Measurements from ENCODE around the gene LAMB4.

The LAMB4 gene

DNA sequence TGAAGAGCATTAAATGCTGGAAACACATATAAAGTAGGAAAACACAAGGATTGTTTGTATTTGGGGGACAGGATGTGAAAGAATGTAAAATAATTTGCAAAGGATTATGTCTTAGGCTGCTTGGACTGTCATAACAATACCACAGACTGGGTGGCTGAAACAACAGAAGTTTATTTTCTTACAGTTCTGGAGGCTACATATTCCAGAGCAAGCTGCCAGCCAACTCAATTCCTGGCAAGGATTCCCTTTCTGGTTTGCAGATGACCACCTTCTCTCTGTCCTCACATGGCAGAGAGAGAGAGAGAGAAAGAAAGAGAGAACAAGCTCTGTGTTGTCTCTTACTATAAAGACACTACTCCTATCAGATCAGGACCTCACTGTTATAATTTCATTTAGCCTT, 8.8 kb upstream of the LAMB4 start:
- Histone ChIP-seq H3K27me3 (ENCODE audit: control insufficient read depth, insufficient read depth, low read length) (no peaks in the 10 kb centered on the region), H3K9ac (ENCODE audit: low read depth, low read length) (no peak overlapping the region), H3K4me1 (ENCODE audit: control insufficient read depth, insufficient read depth, low read length) (no peaks in the 10 kb centered on the region), H3K9me3 (ENCODE audit: control insufficient read depth, insufficient read depth, low read length) (no peaks in the 10 kb centered on the region), H3K36me3 (ENCODE audit: control insufficient read depth, insufficient read depth, low read length) (no peaks in the 10 kb centered on the region), H3K4me3 (ENCODE audit: low read depth, low read length) (no peak overlapping the region)

DNA sequence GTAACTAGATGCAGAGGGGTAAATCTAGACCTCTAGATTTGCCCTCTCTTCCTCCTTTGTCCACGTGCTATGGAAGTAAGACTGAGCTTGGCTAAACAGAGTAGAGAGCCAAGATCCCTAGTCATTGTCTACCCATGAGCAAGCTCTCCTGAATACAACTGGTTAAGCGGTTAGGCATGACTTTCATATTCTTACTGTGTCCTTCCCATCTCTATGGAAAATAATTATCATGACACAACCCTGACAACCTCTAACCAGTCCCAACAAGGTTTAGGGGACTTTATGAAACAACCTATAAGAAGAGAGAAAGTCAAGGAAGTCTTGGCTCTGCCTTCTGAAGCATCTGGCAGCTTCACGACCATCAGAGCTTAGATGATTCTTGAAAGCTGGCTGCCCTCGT, 7.8 kb upstream of the LAMB4 start:
- no peak overlapping the region for H3K9ac ChIP-seq (ENCODE audit: low read depth, low read length)

DNA sequence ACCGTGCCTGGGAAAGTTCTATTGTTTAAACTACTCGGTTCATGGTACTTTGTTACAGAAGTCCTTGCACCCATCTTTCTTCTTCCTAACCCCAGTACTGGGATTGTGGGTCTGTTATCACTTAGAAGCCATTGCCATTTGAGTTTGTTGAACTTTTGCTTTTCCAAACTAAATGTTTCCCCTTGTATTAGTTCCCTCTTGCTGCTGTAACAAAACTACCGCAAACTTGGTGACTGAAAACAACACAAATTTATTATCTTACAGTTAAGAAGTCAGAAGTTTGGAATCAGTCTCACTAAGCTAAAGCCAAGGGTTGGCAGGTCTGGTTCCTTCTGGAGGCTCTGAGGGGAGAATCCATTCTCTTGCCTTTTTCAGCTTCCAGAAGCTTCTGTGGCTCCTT, 6.9 kb upstream of the LAMB4 start:
- Histone ChIP-seq H3K4me3 (ENCODE audit: low read depth, low read length) (no peak overlapping the region), H3K27me3 (ENCODE audit: control insufficient read depth, insufficient read depth, low read length) (no peaks in the 10 kb centered on the region), H3K9ac (ENCODE audit: low read depth, low read length) (no peak overlapping the region), H3K9me3 (ENCODE audit: control insufficient read depth, insufficient read depth, low read length) (no peaks in the 10 kb centered on the region), H3K36me3 (ENCODE audit: control insufficient read depth, insufficient read depth, low read length) (no peaks in the 10 kb centered on the region), H3K4me1 (ENCODE audit: control insufficient read depth, insufficient read depth, low read length) (peaks cover 5% of the 10 kb centered on the region)

More for the DNA sequence above, 7.8 kb upstream of the LAMB4 start:
- H3K4me3 ChIP-seq (ENCODE audit: low read depth, low read length): no peak overlapping the region
- no peaks in the 10 kb centered on the region for H3K4me1 ChIP-seq (ENCODE audit: control insufficient read depth, insufficient read depth, low read length)
- H3K9me3 ChIP-seq (ENCODE audit: control insufficient read depth, insufficient read depth, low read length): no peaks in the 10 kb centered on the region
- no peaks in the 10 kb centered on the region for H3K27me3 ChIP-seq (ENCODE audit: control insufficient read depth, insufficient read depth, low read length)
- no peaks in the 10 kb centered on the region for H3K36me3 ChIP-seq (ENCODE audit: control insufficient read depth, insufficient read depth, low read length)

DNA sequence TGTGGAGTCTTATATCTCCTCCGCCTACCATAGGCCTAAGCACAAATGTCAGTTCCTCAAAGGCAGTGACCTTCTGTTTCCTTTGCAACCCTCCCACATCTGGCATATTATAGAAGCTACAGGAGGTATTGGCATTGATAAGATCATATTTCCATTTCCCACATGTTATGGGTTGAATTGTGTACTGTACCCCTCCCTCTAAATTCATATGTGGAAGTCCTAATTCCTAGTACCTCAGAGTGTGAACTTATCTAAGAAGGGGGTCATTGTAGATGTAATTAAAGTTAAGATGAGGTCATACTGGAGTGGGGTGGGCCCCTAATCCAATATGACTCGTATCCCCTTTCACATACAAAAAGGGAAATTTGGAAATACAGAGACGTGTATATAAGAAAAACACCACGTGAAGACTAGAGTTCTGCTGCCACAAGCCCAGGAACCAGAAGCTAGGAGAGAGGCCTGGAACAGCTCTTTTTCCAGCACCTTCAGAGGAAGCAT, 6.1 kb upstream of the LAMB4 start:
- H3K4me1 ChIP-seq (ENCODE audit: control insufficient read depth, insufficient read depth, low read length): peaks cover 5% of the 10 kb centered on the region
- no peaks in the 10 kb centered on the region for H3K9me3 ChIP-seq (ENCODE audit: control insufficient read depth, insufficient read depth, low read length)
- H3K4me3 ChIP-seq (ENCODE audit: low read depth, low read length): no peak overlapping the region
- no peaks in the 10 kb centered on the region for H3K27me3 ChIP-seq (ENCODE audit: control insufficient read depth, insufficient read depth, low read length)
- no peaks in the 10 kb centered on the region for H3K36me3 ChIP-seq (ENCODE audit: control insufficient read depth, insufficient read depth, low read length)
- no peak overlapping the region for H3K9ac ChIP-seq (ENCODE audit: low read depth, low read length)

DNA sequence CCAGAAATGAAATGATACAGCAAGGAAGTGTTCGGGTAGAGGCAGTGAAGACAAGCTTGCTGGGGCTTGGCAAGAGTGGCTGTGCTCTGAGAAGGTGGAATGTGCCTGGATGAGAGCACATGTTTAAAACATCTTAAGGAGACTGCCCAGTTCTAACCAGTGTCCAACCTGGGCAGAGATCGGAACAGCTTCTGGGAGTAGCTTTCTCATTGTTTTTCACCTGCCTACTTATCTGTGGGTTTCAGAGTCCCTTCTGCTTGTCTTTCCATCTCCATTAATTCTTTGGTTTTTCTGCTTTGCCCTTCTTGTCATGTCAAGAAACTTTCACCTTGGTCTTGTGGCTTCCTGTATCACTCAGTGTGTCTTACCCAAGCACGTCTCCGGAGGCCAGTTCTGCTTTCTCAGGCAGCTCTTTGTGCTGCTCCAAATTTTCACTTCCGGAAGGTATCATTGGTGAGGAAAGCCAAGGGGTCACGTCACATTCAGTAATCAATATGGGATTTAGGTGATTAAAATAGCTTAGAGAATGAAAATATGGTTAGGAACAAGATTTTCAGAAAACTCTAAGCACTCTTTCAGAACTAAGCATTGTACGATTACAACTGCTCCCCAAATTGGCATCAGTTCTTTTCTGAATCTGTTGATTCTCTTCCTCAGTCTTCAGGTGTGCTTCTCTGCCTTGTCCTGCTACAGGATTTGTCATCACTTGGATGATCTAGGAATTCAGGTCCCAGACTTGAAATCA, 5.5 kb upstream of the LAMB4 start:
- peaks cover 5% of the 10 kb centered on the region for H3K4me1 ChIP-seq (ENCODE audit: control insufficient read depth, insufficient read depth, low read length)
- H3K4me3 ChIP-seq (ENCODE audit: low read depth, low read length): no peak overlapping the region
- no peaks in the 10 kb centered on the region for H3K9me3 ChIP-seq (ENCODE audit: control insufficient read depth, insufficient read depth, low read length)
- no peaks in the 10 kb centered on the region for H3K27me3 ChIP-seq (ENCODE audit: control insufficient read depth, insufficient read depth, low read length)
- H3K9ac ChIP-seq (ENCODE audit: low read depth, low read length): no peak overlapping the region
- no peaks in the 10 kb centered on the region for H3K36me3 ChIP-seq (ENCODE audit: control insufficient read depth, insufficient read depth, low read length)

DNA sequence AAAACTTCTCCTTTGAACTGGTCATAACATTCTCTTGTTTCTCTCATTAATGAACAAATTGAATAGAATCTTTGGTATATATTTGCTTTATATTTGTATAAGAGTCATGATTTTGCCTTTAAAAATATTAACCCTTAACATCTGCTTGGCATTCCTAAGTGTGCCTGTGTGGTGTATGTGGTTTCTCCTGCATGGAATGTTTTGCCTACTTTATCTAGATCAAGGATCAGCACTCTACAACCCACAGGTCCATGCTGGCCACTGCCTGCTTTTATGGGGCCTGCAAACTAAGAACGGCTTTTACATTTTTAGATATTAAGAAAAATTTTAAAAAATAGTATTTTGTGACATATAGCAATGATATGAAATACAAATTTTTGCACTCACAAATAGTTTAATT, 4.3 kb upstream of the LAMB4 start:
- Histone ChIP-seq H3K9ac (ENCODE audit: low read depth, low read length) (no peak overlapping the region), H3K4me3 (ENCODE audit: low read depth, low read length) (no peak overlapping the region), H3K4me1 (ENCODE audit: control insufficient read depth, insufficient read depth, low read length) (peaks cover 5% of the 10 kb centered on the region), H3K9me3 (ENCODE audit: control insufficient read depth, insufficient read depth, low read length) (no peaks in the 10 kb centered on the region), H3K27me3 (ENCODE audit: control insufficient read depth, insufficient read depth, low read length) (no peaks in the 10 kb centered on the region), H3K36me3 (ENCODE audit: control insufficient read depth, insufficient read depth, low read length) (no peaks in the 10 kb centered on the region)

DNA sequence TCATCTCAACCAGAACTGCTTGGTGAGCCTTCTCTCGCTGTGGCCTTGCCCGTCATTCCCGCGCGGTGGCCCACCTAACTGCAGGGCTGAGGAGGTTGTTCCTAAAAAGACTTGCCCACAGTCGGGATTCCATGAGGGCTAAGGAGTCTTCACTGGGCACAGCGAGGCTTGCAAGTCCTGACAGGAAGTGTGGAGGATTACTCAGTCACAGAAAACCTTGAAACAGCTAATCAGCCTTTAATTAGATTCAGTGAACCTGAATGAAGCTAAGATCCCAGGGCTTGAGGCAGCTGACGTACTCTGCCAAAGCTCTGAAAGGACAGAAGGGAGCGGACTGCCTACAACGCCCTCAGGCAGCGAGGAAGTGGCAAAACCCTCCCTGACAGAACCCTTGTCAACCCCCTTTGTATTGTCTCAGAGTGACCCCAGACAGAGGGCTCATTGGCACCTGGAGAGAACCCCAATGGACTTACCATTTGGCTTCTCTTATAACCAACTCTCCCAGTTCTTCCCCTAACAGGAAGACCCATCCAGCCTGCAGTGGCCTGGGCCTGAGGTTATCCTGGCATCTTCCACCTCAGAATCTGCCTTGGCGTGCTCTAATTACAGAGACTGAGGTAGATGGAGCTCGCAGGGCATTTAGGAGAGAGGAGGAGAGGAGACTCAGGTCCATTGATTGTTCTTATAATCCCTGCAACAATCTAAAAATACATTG, 2.5 kb upstream of the LAMB4 start:
- H3K9me3 ChIP-seq (ENCODE audit: control insufficient read depth, insufficient read depth, low read length): no peaks in the 10 kb centered on the region
- no peak overlapping the region for H3K9ac ChIP-seq (ENCODE audit: low read depth, low read length)
- H3K27me3 ChIP-seq (ENCODE audit: control insufficient read depth, insufficient read depth, low read length): no peaks in the 10 kb centered on the region
- peaks cover 5% of the 10 kb centered on the region for H3K4me1 ChIP-seq (ENCODE audit: control insufficient read depth, insufficient read depth, low read length)
- H3K36me3 ChIP-seq (ENCODE audit: control insufficient read depth, insufficient read depth, low read length): no peaks in the 10 kb centered on the region
- H3K4me3 ChIP-seq (ENCODE audit: low read depth, low read length): no peak overlapping the region

DNA sequence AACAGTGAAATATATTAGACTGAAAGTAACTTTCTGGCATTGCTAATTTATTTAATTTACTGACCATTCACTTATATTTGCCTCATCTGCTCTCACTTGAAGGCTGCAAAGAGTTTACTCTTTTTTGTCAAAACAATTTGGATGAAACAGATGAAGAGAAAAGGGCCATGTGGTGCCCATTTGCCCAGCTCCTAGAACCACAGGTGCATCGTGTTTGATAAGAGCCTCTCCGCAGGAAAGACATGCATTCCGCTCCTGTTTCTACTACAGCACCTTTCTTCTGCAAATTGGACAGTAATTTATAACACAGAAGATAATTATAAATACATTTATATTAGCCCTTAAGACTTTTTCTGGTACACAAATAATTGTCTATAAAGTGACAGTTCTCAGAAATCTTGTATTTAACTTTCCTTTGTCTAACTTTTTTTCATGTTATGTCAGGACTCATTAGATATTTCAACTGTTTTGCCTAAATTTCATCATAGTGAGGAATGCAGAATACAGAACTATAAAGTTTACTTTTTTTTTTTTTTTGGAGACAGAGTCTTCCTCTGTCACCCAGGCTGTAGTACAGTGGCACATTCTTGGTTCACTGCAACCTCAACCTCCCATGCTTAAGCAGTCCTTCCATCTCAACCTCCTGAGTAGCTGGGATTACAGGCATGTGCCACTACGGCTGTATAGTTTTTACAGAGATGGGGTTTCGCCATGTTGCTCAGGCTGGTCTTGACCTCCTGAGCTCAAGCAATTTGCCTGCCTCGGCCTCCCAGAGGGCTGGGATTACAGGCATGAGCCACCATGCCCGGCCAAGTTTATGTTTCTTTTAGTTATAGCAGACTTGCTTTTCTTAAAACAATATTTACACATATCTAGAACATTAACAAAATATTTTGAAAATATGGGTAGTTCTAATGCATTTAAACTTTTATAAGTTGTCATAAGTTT, 869 bp downstream of the LAMB4 start:
- Histone ChIP-seq H3K4me3 (ENCODE audit: low read depth, low read length) (no peak overlapping the region), H3K27me3 (ENCODE audit: control insufficient read depth, insufficient read depth, low read length) (no peaks in the 10 kb centered on the region), H3K4me1 (ENCODE audit: control insufficient read depth, insufficient read depth, low read length) (peaks cover 5% of the 10 kb centered on the region), H3K9me3 (ENCODE audit: control insufficient read depth, insufficient read depth, low read length) (no peaks in the 10 kb centered on the region), H3K36me3 (ENCODE audit: control insufficient read depth, insufficient read depth, low read length) (no peaks in the 10 kb centered on the region), H3K9ac (ENCODE audit: low read depth, low read length) (no peak overlapping the region)

DNA sequence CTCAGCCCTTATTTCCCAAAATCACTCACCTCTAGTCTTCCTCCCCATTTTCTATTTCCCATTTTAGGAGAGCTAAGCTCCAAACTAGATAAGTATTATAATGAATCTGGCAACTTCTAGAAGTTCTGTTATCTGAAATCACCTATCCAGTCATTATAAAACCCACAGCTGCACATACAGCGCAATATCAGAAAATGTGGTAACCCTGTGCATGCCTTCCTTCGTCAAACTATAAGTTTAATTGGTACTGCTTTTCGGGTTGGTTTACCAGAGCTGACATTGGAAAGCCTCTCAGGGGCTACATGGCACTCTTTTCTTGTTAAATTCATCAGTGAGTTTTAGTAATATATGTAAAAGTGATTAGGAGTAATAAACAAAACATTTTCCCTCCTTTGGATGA, 1.6 kb downstream of the LAMB4 start:
- Histone ChIP-seq H3K9ac (ENCODE audit: low read depth, low read length) (no peak overlapping the region), H3K9me3 (ENCODE audit: control insufficient read depth, insufficient read depth, low read length) (no peaks in the 10 kb centered on the region), H3K4me1 (ENCODE audit: control insufficient read depth, insufficient read depth, low read length) (peaks cover 5% of the 10 kb centered on the region), H3K4me3 (ENCODE audit: low read depth, low read length) (no peak overlapping the region), H3K36me3 (ENCODE audit: control insufficient read depth, insufficient read depth, low read length) (no peaks in the 10 kb centered on the region), H3K27me3 (ENCODE audit: control insufficient read depth, insufficient read depth, low read length) (no peaks in the 10 kb centered on the region)

DNA sequence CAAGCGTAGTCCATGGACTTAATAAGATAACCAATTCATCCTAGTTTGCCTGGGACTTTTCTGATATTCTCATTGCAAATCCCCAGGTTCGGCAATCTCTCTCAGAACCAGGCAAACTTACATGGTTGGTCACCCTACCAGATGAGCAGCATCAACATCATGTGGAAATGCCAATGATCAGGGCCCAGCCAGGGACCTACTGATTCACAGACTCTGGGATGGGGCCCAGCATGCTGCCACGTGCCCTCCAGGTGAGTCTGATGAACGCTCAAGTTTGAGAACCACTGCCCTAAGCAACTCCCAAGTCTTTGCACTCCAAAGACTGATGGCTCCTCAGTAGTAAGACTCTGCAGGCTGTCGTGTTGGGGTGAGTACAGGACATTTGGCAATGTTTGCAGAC, 2.7 kb downstream of the LAMB4 start:
- Histone ChIP-seq H3K27me3 (ENCODE audit: control insufficient read depth, insufficient read depth, low read length) (no peaks in the 10 kb centered on the region), H3K9me3 (ENCODE audit: control insufficient read depth, insufficient read depth, low read length) (no peaks in the 10 kb centered on the region), H3K4me3 (ENCODE audit: low read depth, low read length) (no peak overlapping the region), H3K4me1 (ENCODE audit: control insufficient read depth, insufficient read depth, low read length) (peaks cover 4% of the 10 kb centered on the region), H3K36me3 (ENCODE audit: control insufficient read depth, insufficient read depth, low read length) (no peaks in the 10 kb centered on the region), H3K9ac (ENCODE audit: low read depth, low read length) (no peak overlapping the region)

DNA sequence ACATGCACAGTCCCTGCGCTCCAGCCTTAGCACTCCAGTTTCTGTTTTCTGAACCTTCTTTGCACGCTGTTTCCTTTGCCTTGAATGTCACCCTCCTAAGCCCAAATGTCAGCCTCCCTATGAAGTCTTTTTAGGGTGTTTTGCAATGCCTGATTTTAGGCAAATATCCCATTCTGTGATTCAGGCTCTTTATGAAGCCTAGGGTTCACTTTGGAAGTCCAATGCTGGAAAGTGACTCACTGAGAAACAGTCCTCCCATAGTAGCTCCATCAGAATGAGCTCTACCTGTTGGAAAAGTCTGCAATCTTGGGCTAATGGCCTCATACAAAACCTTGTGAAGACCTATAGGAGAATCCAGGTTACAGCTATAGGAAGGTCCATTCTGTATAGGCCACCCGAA, 5.3 kb downstream of the LAMB4 start:
- H3K4me3 ChIP-seq (ENCODE audit: low read depth, low read length): no peak overlapping the region
- no peaks in the 10 kb centered on the region for H3K36me3 ChIP-seq (ENCODE audit: control insufficient read depth, insufficient read depth, low read length)
- no peaks in the 10 kb centered on the region for H3K4me1 ChIP-seq (ENCODE audit: control insufficient read depth, insufficient read depth, low read length)
- no peaks in the 10 kb centered on the region for H3K9me3 ChIP-seq (ENCODE audit: control insufficient read depth, insufficient read depth, low read length)
- H3K9ac ChIP-seq (ENCODE audit: low read depth, low read length): no peak overlapping the region
- no peaks in the 10 kb centered on the region for H3K27me3 ChIP-seq (ENCODE audit: control insufficient read depth, insufficient read depth, low read length)
